Kidney (tissue), 14 donors: ENCODE measurements around the gene CD276. TPM values are rescaled to one million over a fixed set of nuclear protein-coding genes. Genes with fewer than 3 reads are reported as not detected.

Source experiments
- DNase-seq, 5 donors: peaks; one replicate each; pipeline ENCODE4 v3.0.0-alpha.2; 2013 to 2020
- FAIRE-seq: peaks from 2 replicates; lab custom pipeline; 2012; peaks lifted over from hg19 to GRCh38; lab: Jason Lieb, UNC
- H3K27ac ChIP-seq, 2 donors: one replicate each; pipeline ENCODE4 v1.7.0; 2013; ENCODE audit warnings: low read depth in 2 of 2, low read length in 2 of 2, inconsistent platforms in 1 of 2
- H3K27me3 ChIP-seq: one replicate; pipeline ENCODE4 v1.7.1; 2013; ENCODE audit warnings: low read length, inconsistent platforms; ENCODE audit not compliant: control insufficient read depth, insufficient read depth
- H3K36me3 ChIP-seq, 3 donors: one replicate each; pipeline versions ENCODE4 v1.7.0 to v1.7.1; 2013; ENCODE audit warnings: low read length in 3 of 3, control low read depth in 1 of 3, inconsistent platforms in 1 of 3; ENCODE audit not compliant: insufficient read depth in 3 of 3, control insufficient read depth in 2 of 3
- H3K4me1 ChIP-seq, 3 donors: one replicate each; pipeline versions ENCODE4 v1.7.0 to v1.7.1; 2013; ENCODE audit warnings: low read length in 3 of 3, inconsistent platforms in 1 of 3, low read depth in 1 of 3; ENCODE audit not compliant: control insufficient read depth in 2 of 3, insufficient read depth in 2 of 3
- H3K4me3 ChIP-seq, 3 donors: one replicate each; pipeline versions ENCODE4 v1.7.0 to v1.8.1; 2013; ENCODE audit warnings: low read length in 3 of 3, control low read depth in 1 of 3, inconsistent platforms in 1 of 3
- H3K9ac ChIP-seq, 3 donors: one replicate each; pipeline versions ENCODE4 v1.7.0 to v1.7.1; 2013; ENCODE audit warnings: low read length in 3 of 3, control low read depth in 1 of 3, inconsistent platforms in 1 of 3
- H3K9me3 ChIP-seq, 3 donors: one replicate each; pipeline versions ENCODE4 v1.7.0 to v1.7.1; 2013; ENCODE audit warnings: low read length in 3 of 3, control low read depth in 1 of 3, inconsistent platforms in 1 of 3; ENCODE audit not compliant: control insufficient read depth in 2 of 3, insufficient read depth in 1 of 3
- intact Hi-C: fragments of 100-400 bp; cut with DNase I; formaldehyde crosslinking; loops from one replicate; pipeline ENCODE4 v1.11.1; 2022
- polyA plus RNA-seq: library from polyadenylated mRNA; stranded (reverse); fragments of 350-450 nt; fragmentation: Illumina TruSeq; extraction: RNeasy Lipid Tissue Mini Kit (QIAGEN cat#74804); gene quantifications from one replicate; pipeline ENCODE4 v1.2.3, GENCODE V29; 2014; ENCODE audit warnings: low read depth, low replicate concordance; ENCODE audit not compliant: insufficient read depth
- total RNA-seq: library from RNA; stranded (reverse); fragmentation: NEBNext Ultra II Directional; extraction: Animal tissue kit (Norgen Biotek cat#: 25700); gene quantifications from one replicate; pipeline ENCODE4 v1.2.1, GENCODE V29; 2021
- TF ChIP-seq, protein P1 (sequence below): IDR thresholded peaks from 3 replicates; pipeline ENCODE4 v1.5.1; 2012; ENCODE audit warnings: mild to moderate bottlenecking, moderate library complexity, borderline replicate concordance; ENCODE audit not compliant: insufficient read depth; ENCODE audit errors: extremely low read depth
- donor health status: control.
- donor health status: control.
- donor health status: control.
- donor health status: control.
- donor health status: control.
- donor health status: DM: yes; HTN: yes; CAD: no.
- donor health status: Normal renal cell carcinoma (clear cell type).

Gene CD276
- total and polyA plus RNA-seq, 2 donors from 2014 or later: 25.0 to 31.5 TPM

DNA sequence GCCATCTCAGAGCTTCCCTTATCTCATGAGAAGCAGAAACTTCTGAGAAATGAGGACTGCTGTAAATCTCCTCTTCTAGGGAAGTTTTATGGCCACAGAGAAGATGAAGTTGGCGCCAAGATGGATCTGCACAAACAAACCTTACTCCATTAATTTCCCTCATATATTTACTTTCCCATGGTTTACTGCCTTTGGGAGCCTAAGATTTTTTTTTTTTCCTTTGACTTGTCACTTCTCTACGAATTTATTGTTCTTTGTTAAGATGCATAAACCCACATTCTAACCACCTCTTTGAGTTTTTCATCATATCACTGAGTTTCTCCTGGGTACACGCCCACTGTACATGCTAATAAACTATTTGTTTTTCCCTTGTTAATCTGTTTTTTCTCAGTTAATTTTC lies 29.5 kb upstream of the CD276 start:
- Histone ChIP-seq H3K4me3 (no peak overlapping the region), H3K27me3 (no peaks in the 10 kb centered on the region), H3K9me3 (no peaks in the 10 kb centered on the region), H3K36me3 (no peaks in the 10 kb centered on the region), H3K4me1 (no peaks in the 10 kb centered on the region), H3K9ac (no peak overlapping the region), H3K27ac (no peak overlapping the region)
- intact Hi-C loops: no loop called here
- DNase-seq (peak in 3 of 5 donors; percentile 20 to 76 (median 74)), FAIRE-seq (no peak)
- TF ChIP-seq, protein P1, sequence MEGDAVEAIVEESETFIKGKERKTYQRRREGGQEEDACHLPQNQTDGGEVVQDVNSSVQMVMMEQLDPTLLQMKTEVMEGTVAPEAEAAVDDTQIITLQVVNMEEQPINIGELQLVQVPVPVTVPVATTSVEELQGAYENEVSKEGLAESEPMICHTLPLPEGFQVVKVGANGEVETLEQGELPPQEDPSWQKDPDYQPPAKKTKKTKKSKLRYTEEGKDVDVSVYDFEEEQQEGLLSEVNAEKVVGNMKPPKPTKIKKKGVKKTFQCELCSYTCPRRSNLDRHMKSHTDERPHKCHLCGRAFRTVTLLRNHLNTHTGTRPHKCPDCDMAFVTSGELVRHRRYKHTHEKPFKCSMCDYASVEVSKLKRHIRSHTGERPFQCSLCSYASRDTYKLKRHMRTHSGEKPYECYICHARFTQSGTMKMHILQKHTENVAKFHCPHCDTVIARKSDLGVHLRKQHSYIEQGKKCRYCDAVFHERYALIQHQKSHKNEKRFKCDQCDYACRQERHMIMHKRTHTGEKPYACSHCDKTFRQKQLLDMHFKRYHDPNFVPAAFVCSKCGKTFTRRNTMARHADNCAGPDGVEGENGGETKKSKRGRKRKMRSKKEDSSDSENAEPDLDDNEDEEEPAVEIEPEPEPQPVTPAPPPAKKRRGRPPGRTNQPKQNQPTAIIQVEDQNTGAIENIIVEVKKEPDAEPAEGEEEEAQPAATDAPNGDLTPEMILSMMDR: no peak

DNA sequence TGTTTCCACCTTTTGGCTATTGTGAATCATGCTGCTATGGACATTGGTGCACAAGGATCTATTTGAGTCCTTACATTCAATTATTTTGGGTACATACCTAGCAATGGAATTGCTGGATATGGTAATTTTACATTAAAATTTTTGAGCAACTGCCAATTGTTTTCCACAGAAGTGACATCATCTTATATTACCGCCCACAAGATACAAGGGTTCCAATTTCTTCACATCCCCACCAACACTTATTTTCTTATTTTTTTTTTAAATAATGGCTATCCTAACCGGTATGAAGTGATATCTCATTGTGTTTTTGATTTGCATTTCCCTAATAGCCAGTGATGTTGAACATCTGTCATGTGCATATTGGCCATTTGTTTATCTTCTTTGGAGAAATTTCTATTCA lies 28.5 kb upstream of the CD276 start:
- Histone ChIP-seq H3K27me3 (no peaks in the 10 kb centered on the region), H3K4me1 (no peaks in the 10 kb centered on the region), H3K9ac (no peak overlapping the region), H3K4me3 (no peak overlapping the region), H3K36me3 (no peaks in the 10 kb centered on the region), H3K27ac (no peak overlapping the region), H3K9me3 (no peaks in the 10 kb centered on the region)
- intact Hi-C loops: no loop called here
- TF ChIP-seq, protein P1: no peak
- FAIRE-seq: no peak
- no peak for DNase-seq

DNA sequence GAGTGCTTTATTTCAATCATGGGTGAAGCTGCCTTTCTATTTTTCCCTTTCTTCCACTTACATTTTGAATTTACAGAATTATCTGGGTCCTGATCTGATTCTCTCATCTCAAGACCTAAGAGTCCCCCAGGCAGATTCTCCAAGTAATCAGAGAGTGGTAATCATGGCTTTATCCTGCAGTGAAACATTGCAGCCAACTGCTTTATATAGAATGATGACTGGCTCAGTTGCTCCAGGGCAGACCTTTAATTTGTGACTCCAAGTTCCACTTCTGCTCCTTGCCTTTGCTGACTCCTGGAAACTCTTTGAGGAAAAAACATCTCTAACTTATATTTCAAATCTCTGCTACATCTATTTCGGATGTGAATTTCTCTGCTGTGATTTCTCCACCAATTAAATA lies 25.5 kb upstream of the CD276 start:
- H3K36me3 ChIP-seq: no peaks in the 10 kb centered on the region
- no peaks in the 10 kb centered on the region for H3K4me1 ChIP-seq
- H3K9me3 ChIP-seq: peaks cover 0 to 3% (median 0%) of the 10 kb centered on the region in 3 donors
- TF ChIP-seq, protein P1: no peak
- no peaks in the 10 kb centered on the region for H3K27me3 ChIP-seq
- H3K27ac ChIP-seq: no peak overlapping the region
- intact Hi-C loops: no loop called here
- no peak for DNase-seq
- FAIRE-seq: no peak
- H3K4me3 ChIP-seq: no peak overlapping the region
- no peak overlapping the region for H3K9ac ChIP-seq

DNA sequence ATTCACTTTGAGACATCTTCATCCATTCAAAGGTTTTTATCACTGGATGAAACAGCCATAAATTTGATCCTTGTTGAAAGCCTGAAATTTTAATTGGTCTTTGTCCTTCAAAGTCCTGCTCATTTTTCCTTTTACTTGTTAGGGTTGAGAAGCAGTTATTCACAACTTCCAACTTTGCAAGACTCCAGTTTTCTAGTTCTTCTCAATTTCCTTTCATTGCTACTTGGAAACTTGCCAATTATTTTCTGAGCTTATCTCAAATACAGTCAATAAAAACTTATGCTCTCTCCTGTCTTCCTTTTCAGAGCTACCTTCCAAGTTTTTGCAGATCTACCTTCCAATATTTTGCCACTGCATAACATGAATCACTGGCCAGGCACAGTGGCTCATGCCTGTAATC lies 23.7 kb upstream of the CD276 start:
- Histone ChIP-seq H3K27ac (no peak overlapping the region), H3K4me1 (no peaks in the 10 kb centered on the region), H3K36me3 (no peaks in the 10 kb centered on the region), H3K27me3 (no peaks in the 10 kb centered on the region), H3K4me3 (no peak overlapping the region), H3K9me3 (peaks cover 0 to 3% (median 0%) of the 10 kb centered on the region in 3 donors), H3K9ac (no peak overlapping the region)
- intact Hi-C loops: no loop called here
- TF ChIP-seq, protein P1: no peak
- no peak for FAIRE-seq
- DNase-seq: no peak
